ENCODE data around the gene ERFL.

DNA sequence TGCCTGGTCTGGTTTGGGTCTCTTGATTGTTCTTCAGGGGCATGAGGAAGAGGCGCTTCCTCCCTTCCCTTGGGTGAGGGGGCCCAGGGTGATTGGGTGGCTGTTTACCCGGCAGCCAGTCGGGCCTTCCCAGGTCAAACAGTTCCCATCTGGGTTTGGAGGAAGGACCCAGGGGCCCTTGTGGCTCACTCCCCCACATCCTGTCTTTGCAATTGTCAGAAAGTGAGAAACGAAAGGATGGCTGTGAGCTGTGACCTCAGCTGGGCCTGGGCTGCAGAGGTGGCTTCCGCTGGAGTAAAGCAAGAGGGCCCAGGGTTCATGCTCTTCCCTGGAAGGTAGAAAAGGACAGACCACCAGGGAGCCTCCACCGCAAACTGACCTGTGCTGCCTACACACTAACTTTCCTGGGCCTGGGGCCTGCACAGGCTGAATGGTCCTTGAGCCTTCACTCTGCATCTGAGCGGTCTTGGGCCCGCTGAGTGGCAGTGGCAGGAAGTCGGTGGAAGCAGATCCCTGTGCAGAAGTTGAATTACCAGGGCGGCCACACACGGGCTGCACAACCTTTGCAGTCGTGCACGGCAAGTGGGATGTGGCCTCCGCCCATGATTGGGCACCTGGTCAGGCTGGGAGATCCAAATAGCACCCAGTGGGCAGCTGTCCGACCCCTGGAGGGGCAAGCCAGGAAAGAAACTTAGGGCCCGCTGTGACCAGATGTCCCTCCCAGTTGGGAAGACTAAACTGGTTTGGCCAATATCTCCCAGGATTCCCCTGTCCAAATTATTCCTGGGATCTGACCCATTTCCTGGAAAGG is 56.5 kb downstream of the ERFL start:
- no peak for TF ChIP-seq EZH2 (IDR thresholded peaks at IDR 0.05; ENCODE audit: borderline replicate concordance, insufficient read depth, low read depth, low read length, poor library complexity, severe bottlenecking)
- TF ChIP-seq, protein P1, sequence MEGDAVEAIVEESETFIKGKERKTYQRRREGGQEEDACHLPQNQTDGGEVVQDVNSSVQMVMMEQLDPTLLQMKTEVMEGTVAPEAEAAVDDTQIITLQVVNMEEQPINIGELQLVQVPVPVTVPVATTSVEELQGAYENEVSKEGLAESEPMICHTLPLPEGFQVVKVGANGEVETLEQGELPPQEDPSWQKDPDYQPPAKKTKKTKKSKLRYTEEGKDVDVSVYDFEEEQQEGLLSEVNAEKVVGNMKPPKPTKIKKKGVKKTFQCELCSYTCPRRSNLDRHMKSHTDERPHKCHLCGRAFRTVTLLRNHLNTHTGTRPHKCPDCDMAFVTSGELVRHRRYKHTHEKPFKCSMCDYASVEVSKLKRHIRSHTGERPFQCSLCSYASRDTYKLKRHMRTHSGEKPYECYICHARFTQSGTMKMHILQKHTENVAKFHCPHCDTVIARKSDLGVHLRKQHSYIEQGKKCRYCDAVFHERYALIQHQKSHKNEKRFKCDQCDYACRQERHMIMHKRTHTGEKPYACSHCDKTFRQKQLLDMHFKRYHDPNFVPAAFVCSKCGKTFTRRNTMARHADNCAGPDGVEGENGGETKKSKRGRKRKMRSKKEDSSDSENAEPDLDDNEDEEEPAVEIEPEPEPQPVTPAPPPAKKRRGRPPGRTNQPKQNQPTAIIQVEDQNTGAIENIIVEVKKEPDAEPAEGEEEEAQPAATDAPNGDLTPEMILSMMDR (IDR thresholded peaks at IDR 0.05): no peak
